HG03064 (cell line): ENCODE measurements around the gene GPRC5C.
A peak's percentile ranks its signal among the peaks of the same experiment; 100 is the strongest.

Source experiments
- ATAC-seq: cut with Tn5 transposase; IDR thresholded peaks from one replicate; pipeline ENCODE4 v1.9.1; 2021; ENCODE audit warnings: low read depth; ENCODE audit not compliant: unreplicated experiment

GPRC5C gene

GRCh38 chr17:74451557-74451956, 19.7 kb downstream of the GPRC5C start:
- no peak for ATAC-seq

GRCh38 chr17:74452033-74452840, 20.3 kb downstream of the GPRC5C start:
- no peak for ATAC-seq

- no peak for ATAC-seq
Observed at GRCh38 chr17:74452841-74453661, 21.2 kb downstream of the GPRC5C start.

- ATAC-seq = peak; percentile 24
Observed at GRCh38 chr17:74453665-74454196, 21.8 kb downstream of the GPRC5C start.

- peak; percentile 92 for ATAC-seq
Observed at GRCh38 chr17:74454197-74455024, 22.5 kb downstream of the GPRC5C start.

- no peak for ATAC-seq
Observed at GRCh38 chr17:74455025-74455545, 23.2 kb downstream of the GPRC5C start.

GRCh38 chr17:74455821-74456220, 23.9 kb downstream of the GPRC5C start:
- ATAC-seq = no peak

GRCh38 chr17:74457146-74457819, 25.4 kb downstream of the GPRC5C start:
- ATAC-seq = no peak

- ATAC-seq = no peak
Observed at GRCh38 chr17:74457820-74458166, 25.9 kb downstream of the GPRC5C start.

GRCh38 chr17:74458835-74459234, 26.9 kb downstream of the GPRC5C start:
- ATAC-seq = no peak

- no peak for ATAC-seq
Observed at GRCh38 chr17:74459622-74460021, 27.7 kb downstream of the GPRC5C start.

- no peak for ATAC-seq
Observed at GRCh38 chr17:74460241-74460640, 28.4 kb downstream of the GPRC5C start.

GRCh38 chr17:74460996-74461395, 29.1 kb downstream of the GPRC5C start:
- ATAC-seq = no peak

- no peak for ATAC-seq
Observed at GRCh38 chr17:74461611-74462010, 29.7 kb downstream of the GPRC5C start.

- ATAC-seq = no peak
Observed at GRCh38 chr17:74464730-74465377, 33.0 kb downstream of the GPRC5C start.

- no peak for ATAC-seq
Observed at GRCh38 chr17:74465378-74466110, 33.7 kb downstream of the GPRC5C start.

GRCh38 chr17:74466111-74466827, 34.4 kb downstream of the GPRC5C start, which contains the start of gene CD300A:
Gene CD300A, plus strand, starts transcription at chr17:74466634. Its CDS starts 70 bp downstream, at chr17:74466704.
- no peak for ATAC-seq

GRCh38 chr17:74466828-74467184, 34.9 kb downstream of the GPRC5C start:
- no peak for ATAC-seq
